Activated T-cell treated with anti-CD3 and anti-CD28 coated beads for 48 hours (primary cell): ENCODE measurements around the gene PGGHG.
"Not testable (repeated sequence)": the region's sequence is repeated elsewhere in the genome, so short reads cannot be mapped to it uniquely, and the experiment has no call there.

ENCODE experiments used
- DNase-seq: peaks from one replicate; pipeline ENCODE4 v3.0.0-alpha.2; 2020; ENCODE audit warnings: low read depth

The PGGHG gene

GRCh38 chr11:297586-298405, 8.9 kb downstream of the PGGHG start:
- no peak for DNase-seq

- no peak for DNase-seq
Observed at GRCh38 chr11:298406-299065, 9.6 kb downstream of the PGGHG start.

- no peak for DNase-seq
Observed at GRCh38 chr11:299081-299891, 10.4 kb downstream of the PGGHG start, which contains the start of gene IFITM5. Gene IFITM5, minus strand, starts transcription at chr11:299526. Its CDS starts 36 bp downstream, at chr11:299490.

- no peak for DNase-seq
Observed at GRCh38 chr11:299951-300735, 11.2 kb downstream of the PGGHG start.

GRCh38 chr11:303363-303762, 14.4 kb downstream of the PGGHG start:
- no peak for DNase-seq

GRCh38 chr11:304061-304506, 15.2 kb downstream of the PGGHG start:
- DNase-seq, result no peak

- peak; percentile 47 for DNase-seq
Observed at GRCh38 chr11:304915-305843, 16.3 kb downstream of the PGGHG start.

- no peak for DNase-seq
Observed at GRCh38 chr11:305844-306211, 16.9 kb downstream of the PGGHG start.

- DNase-seq, result no peak
Observed at GRCh38 chr11:306645-307371, 17.9 kb downstream of the PGGHG start.

- not testable (repeated sequence) for DNase-seq
Observed at GRCh38 chr11:307766-308708, 19.1 kb downstream of the PGGHG start, which contains the start of gene IFITM2. Gene IFITM2, plus strand, starts transcription at chr11:307816. Its CDS starts 377 bp downstream, at chr11:308193.

GRCh38 chr11:308740-309665, 20.1 kb downstream of the PGGHG start:
- not testable (repeated sequence) for DNase-seq

- DNase-seq, result not testable (repeated sequence)
Observed at GRCh38 chr11:309979-310572, 21.1 kb downstream of the PGGHG start.

- DNase-seq, result not testable (repeated sequence)
Observed at GRCh38 chr11:311013-311748, 22.3 kb downstream of the PGGHG start.

GRCh38 chr11:312092-312816, 23.3 kb downstream of the PGGHG start:
- no peak for DNase-seq

- no peak for DNase-seq
Observed at GRCh38 chr11:313304-313786, 24.4 kb downstream of the PGGHG start.
